Uterus (tissue), 4 donors: ENCODE data around the gene ARHGAP27. TPM values are rescaled to one million over a fixed set of nuclear protein-coding genes. Genes with fewer than 3 reads are reported as not detected.

Experiments used
- DNase-seq, 2 donors: peaks; one replicate each; pipeline ENCODE4 v3.0.0-alpha.2; 2019 to 2020
- H3K27ac ChIP-seq, 2 donors: fragments of 200-600 bp; sonication (generic); 1 replicate in 1 of 2; 2 replicates in 1 of 2; pipeline ENCODE4 v1.5.1; 2016 to 2018
- H3K27me3 ChIP-seq, 2 donors: fragments of 200-600 bp; sonication (generic); one replicate each; pipeline ENCODE4 v1.5.1; 2018 to 2019; ENCODE audit warnings: control low read depth in 1 of 2
- H3K36me3 ChIP-seq, 2 donors: fragments of 200-600 bp; sonication (generic); one replicate each; pipeline ENCODE4 v1.5.1; 2019; ENCODE audit warnings: control low read depth in 1 of 2
- H3K4me1 ChIP-seq, 2 donors: fragments of 200-600 bp; sonication (generic); one replicate each; pipeline ENCODE4 v1.5.1; 2018 to 2019; ENCODE audit warnings: control low read depth in 1 of 2
- H3K4me3 ChIP-seq, 2 donors: fragments of 200-600 bp; sonication (generic); 1 replicate in 1 of 2; 2 replicates in 1 of 2; pipeline ENCODE4 v1.5.1; 2018 to 2019; ENCODE audit warnings: mild to moderate bottlenecking in 1 of 2
- H3K9me3 ChIP-seq, 2 donors: fragments of 200-600 bp; sonication (generic); one replicate each; pipeline ENCODE4 v1.5.1; 2019; ENCODE audit warnings: control low read depth in 1 of 2
- POLR2A ChIP-seq, 2 donors: fragments of 450-650 bp; IDR thresholded peaks; one replicate each; pipeline ENCODE4 v1.6.1; 2016; ENCODE audit warnings: antibody characterized with exemption in 2 of 2, mild to moderate bottlenecking in 1 of 2, moderate library complexity in 1 of 2
- intact Hi-C: fragments of 100-400 bp; cut with DNase I; formaldehyde crosslinking; loops from one replicate; pipeline ENCODE4 v1.15.1; 2023; ENCODE audit warnings: low total_unique reads
- total RNA-seq, 4 donors: library from RNA; depleted of rRNA in 3 of 4; stranded (reverse); fragments of >200 nt in 3 of 4; gene quantifications; one replicate each; pipeline versions ENCODE4 v1.1.0 to v1.2.4, GENCODE V29; 2014 to 2023
- TF ChIP-seq, protein P1 (sequence below), 4 experiments: fragments of 200-600 bp in 2 of 4; fragments of 450-650 bp in 2 of 4; sonication (generic) in 2 of 4; IDR thresholded peaks; one replicate each; pipeline ENCODE4 v1.5.1; 2016 to 2019; ENCODE audit warnings: antibody characterized with exemption in 4 of 4, mild to moderate bottlenecking in 2 of 4, moderate library complexity in 1 of 4
- donor health status: DM: yes; HTN: yes; CAD: no.

The ARHGAP27 gene
- total RNA-seq, 4 donors from 2014 or later, result 9.4 to 36.6 (median 16.0) TPM

DNA sequence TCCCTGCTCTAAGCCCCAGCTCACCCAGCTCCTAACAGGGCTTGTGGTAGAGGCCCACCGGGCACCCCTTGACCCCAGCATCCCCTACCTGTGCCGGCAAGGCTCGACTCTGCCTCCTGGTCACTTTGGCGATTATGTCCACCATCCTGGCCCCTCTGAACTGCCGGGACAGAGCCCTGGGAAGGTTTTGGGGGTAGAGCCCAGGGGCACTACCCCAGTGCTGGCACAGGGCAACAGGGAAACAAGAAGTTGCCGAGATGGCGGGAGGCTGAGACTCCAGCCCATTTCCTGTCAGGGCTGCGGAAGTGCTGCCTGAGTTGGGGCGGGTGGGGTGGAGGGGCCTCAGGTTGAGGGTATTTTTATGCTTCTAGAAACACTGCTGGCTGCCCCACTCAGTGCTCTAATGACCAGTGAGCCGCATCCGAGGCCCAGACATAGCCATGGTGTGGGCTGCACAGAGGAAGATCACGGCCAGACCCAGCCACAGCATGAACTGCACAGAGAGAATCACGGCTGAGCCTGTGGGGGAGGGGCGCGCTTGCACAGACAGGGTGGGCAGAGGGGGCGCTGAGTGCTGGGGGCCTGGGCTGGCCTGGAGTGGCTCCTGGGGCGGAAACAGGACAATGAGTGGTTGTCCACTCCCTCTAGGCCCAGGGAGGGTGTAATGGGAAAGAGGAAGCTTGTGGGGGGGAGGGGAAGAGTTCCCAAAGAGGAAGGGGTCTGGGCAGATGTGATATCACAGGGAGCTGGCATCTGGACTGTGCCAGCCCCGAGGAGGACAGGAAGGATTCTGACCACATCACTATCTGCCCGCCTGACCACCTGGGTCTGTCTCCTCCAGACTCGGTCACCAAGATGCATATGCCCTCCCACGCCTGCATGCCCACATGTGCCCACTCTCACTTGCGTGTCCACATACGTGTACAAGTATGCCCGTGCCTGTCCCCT lies 22.3 kb downstream of the ARHGAP27 start:
- DNase-seq, result no peak
- H3K36me3 ChIP-seq, result no peaks in the 10 kb centered on the region
- H3K4me1 ChIP-seq, result no peaks in the 10 kb centered on the region
- peak overlapping the region in 1 of 2 donors; percentile 29 for H3K27ac ChIP-seq
- intact Hi-C loops, result no loop called here
- no peak overlapping the region for H3K4me3 ChIP-seq
- H3K9me3 ChIP-seq, result no peaks in the 10 kb centered on the region
- no peaks in the 10 kb centered on the region for H3K27me3 ChIP-seq
- TF ChIP-seq, protein P1, sequence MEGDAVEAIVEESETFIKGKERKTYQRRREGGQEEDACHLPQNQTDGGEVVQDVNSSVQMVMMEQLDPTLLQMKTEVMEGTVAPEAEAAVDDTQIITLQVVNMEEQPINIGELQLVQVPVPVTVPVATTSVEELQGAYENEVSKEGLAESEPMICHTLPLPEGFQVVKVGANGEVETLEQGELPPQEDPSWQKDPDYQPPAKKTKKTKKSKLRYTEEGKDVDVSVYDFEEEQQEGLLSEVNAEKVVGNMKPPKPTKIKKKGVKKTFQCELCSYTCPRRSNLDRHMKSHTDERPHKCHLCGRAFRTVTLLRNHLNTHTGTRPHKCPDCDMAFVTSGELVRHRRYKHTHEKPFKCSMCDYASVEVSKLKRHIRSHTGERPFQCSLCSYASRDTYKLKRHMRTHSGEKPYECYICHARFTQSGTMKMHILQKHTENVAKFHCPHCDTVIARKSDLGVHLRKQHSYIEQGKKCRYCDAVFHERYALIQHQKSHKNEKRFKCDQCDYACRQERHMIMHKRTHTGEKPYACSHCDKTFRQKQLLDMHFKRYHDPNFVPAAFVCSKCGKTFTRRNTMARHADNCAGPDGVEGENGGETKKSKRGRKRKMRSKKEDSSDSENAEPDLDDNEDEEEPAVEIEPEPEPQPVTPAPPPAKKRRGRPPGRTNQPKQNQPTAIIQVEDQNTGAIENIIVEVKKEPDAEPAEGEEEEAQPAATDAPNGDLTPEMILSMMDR (IDR thresholded peaks at IDR 0.05), result no peak
- no peak for TF ChIP-seq POLR2A (IDR thresholded peaks at IDR 0.05)

DNA sequence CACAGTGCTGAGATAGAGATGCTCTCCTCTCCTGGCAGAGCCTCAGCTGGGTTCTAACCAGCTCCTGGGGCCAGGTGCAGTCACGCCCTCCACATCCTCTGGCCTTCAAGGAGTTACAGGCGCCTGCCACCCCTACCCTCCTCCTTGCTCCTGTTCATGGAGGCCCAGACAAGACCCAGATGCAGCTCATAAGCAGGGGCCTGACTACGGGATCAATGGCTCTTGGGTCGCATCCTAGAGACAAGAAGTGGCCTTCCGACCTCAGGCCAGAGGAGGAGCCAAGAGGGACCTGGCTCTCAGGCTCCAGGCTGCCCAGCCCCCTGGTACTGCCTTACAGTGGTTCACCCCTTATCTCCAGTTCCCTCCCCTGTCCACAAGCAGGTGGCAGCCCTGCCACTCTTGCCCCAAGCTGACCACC lies 23.0 kb downstream of the ARHGAP27 start:
- H3K27ac ChIP-seq, result no peak overlapping the region
- H3K4me3 ChIP-seq, result no peak overlapping the region
- H3K9me3 ChIP-seq, result no peaks in the 10 kb centered on the region
- intact Hi-C loops, result no loop called here
- no peaks in the 10 kb centered on the region for H3K27me3 ChIP-seq
- no peaks in the 10 kb centered on the region for H3K4me1 ChIP-seq
- no peak for DNase-seq
- TF ChIP-seq, protein P1 (IDR thresholded peaks at IDR 0.05), result no peak
- TF ChIP-seq POLR2A (IDR thresholded peaks at IDR 0.05), result no peak
- no peaks in the 10 kb centered on the region for H3K36me3 ChIP-seq

GRCh38 chr17:45408611-45409421 lies 23.9 kb downstream of the ARHGAP27 start:
- intact Hi-C loops, result no loop called here
- no peak for DNase-seq
- Histone ChIP-seq H3K36me3 (no peaks in the 10 kb centered on the region), H3K27ac (no peak overlapping the region), H3K4me3 (no peak overlapping the region), H3K4me1 (no peaks in the 10 kb centered on the region), H3K9me3 (no peaks in the 10 kb centered on the region), H3K27me3 (no peaks in the 10 kb centered on the region)
- TF ChIP-seq POLR2A (IDR thresholded peaks at IDR 0.05), result no peak
- TF ChIP-seq, protein P1 (IDR thresholded peaks at IDR 0.05), result no peak

DNA sequence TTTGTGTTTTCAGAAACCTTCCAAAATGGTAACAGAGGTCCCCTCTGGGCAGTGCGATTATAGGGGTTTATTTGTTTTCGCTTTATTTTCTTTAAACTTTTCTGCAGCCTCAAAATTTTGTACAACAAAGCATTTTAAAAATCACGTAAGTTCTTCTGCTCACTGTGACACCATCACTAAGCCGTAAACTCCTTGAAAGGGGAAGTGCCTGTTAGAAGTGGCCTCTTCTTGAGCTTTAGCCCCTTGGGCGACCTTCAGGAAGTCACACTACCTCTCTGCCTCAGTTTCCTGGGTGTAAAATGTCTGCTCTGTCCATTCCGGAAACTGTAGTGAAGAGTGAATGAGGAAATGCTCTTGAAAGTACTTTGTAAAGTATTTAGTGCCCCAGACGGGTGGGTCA lies 26.6 kb downstream of the ARHGAP27 start:
- Histone ChIP-seq H3K4me3 (no peak overlapping the region), H3K4me1 (no peaks in the 10 kb centered on the region), H3K27ac (no peak overlapping the region), H3K9me3 (no peaks in the 10 kb centered on the region), H3K27me3 (no peaks in the 10 kb centered on the region), H3K36me3 (no peaks in the 10 kb centered on the region)
- intact Hi-C loops, result no loop called here
- TF ChIP-seq, protein P1 (IDR thresholded peaks at IDR 0.05), result no peak
- TF ChIP-seq POLR2A (IDR thresholded peaks at IDR 0.05), result no peak
- no peak for DNase-seq
